ENCODE measurements around the gene ZNF335. TPM values are rescaled to one million over a fixed set of nuclear protein-coding genes. Genes with fewer than 3 reads are reported as not detected.

Gene ZNF335
- total RNA-seq, 6 donors from 2014 or later, result 17.4 to 41.9 (median 23.0) TPM

DNA sequence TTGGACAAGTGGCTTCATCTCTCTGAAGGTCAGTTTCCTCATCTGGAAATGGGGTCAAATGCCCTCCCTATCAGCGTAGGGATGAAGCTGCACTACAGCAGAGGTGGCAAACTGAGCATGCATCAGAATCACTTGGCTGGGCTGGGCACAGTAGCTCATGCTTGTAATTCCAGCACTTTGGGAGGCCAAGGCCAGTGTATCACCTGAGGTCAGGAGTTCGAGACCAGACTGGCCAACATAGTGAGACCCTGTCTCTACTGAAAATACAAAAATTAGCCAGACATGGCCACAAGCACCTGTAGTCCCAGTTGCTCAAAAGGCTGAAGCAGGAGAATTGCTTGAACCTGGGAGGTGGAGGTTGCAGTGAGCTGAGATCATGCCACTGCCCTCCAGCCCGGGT is 30.0 kb upstream of the ZNF335 start:
- DNase-seq (no peak), ATAC-seq (ENCODE audit: low FRiP score in 2 of 2) (no peak)
- 76 to 94% methylated on average over 2 of the region's 3 CpGs for WGBS, 2 donors
- Histone ChIP-seq H3K36me3 (no peaks in the 10 kb centered on the region), H3K9me3 (no peaks in the 10 kb centered on the region), H3K4me3 (no peak overlapping the region), H3K4me1 (peaks cover 13 to 28% (median 16%) of the 10 kb centered on the region in 4 donors), H3K27me3 (no peaks in the 10 kb centered on the region), H3K27ac (no peak overlapping the region)
- no peak for TF ChIP-seq CTCF (IDR thresholded peaks at IDR 0.05)
- TF ChIP-seq EP300 (IDR thresholded peaks at IDR 0.05), result no peak
- no peak for TF ChIP-seq POLR2A (IDR thresholded peaks at IDR 0.05)
- TF ChIP-seq POLR2AphosphoS5 (IDR thresholded peaks at IDR 0.05), result no peak

GRCh38 chr20:46001498-46001897 is 29.5 kb upstream of the ZNF335 start:
- ATAC-seq (ENCODE audit: low FRiP score in 2 of 2) (no peak), DNase-seq (no peak)
- Histone ChIP-seq H3K27ac (peak overlapping the region in 1 of 4 donors; percentile 18), H3K4me1 (peaks cover 13 to 28% (median 16%) of the 10 kb centered on the region in 4 donors), H3K36me3 (no peaks in the 10 kb centered on the region), H3K4me3 (no peak overlapping the region), H3K27me3 (no peaks in the 10 kb centered on the region), H3K9me3 (no peaks in the 10 kb centered on the region)
- TF ChIP-seq EP300 (IDR thresholded peaks at IDR 0.05) (no peak), POLR2A (IDR thresholded peaks at IDR 0.05) (no peak), POLR2AphosphoS5 (IDR thresholded peaks at IDR 0.05) (no peak), CTCF (IDR thresholded peaks at IDR 0.05) (no peak)
- WGBS, 2 donors, result 78 to 90% methylated on average over 5 of the region's 5 CpGs

DNA sequence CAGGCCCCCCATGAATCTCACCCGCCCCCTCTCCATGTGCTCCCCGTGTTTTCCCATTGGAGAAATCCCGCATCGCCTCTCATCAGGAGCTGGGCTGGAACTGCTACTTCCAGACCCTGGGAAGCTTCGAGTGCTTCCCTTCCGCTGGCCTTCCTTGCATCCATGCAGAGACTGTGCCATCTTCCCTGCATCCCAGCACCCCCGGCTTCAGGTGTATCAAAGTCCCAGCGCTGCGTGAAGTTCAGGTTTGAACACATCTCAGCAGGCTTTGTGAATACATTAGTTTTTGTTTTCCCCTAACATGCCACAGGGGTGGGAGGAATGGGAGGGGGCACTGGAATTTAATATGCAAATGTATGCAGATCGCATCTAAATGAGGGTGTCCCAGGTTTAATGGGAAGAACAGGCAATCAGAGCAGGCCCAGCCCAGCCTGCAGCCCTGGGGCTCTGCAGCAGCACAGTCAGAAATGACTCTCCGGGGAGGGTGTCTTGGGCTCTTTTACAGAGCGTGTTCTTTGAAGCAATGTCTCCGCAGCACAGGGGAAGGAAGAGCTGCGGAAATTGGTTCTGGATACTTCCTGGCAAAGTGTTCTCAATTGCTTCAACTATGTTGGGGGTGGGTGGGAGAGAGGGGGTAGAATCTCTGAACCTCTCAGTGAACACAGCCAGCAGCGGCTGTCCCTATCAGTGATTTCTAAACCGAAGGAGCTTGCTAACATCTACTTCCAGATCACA is 28.4 kb upstream of the ZNF335 start:
- ATAC-seq (ENCODE audit: low FRiP score in 2 of 2) (no peak), DNase-seq (no peak)
- Histone ChIP-seq H3K36me3 (no peaks in the 10 kb centered on the region), H3K27ac (peak overlapping the region in 1 of 4 donors; percentile 18), H3K4me3 (no peak overlapping the region), H3K4me1 (peaks cover 12 to 18% (median 15%) of the 10 kb centered on the region in 4 donors), H3K27me3 (no peaks in the 10 kb centered on the region), H3K9me3 (no peaks in the 10 kb centered on the region)
- WGBS, 2 donors, result 45 to 46% methylated on average over 16 of the region's 16 CpGs
- TF ChIP-seq POLR2AphosphoS5 (IDR thresholded peaks at IDR 0.05) (no peak), EP300 (IDR thresholded peaks at IDR 0.05) (no peak), CTCF (IDR thresholded peaks at IDR 0.05) (no peak), POLR2A (IDR thresholded peaks at IDR 0.05) (no peak)

DNA sequence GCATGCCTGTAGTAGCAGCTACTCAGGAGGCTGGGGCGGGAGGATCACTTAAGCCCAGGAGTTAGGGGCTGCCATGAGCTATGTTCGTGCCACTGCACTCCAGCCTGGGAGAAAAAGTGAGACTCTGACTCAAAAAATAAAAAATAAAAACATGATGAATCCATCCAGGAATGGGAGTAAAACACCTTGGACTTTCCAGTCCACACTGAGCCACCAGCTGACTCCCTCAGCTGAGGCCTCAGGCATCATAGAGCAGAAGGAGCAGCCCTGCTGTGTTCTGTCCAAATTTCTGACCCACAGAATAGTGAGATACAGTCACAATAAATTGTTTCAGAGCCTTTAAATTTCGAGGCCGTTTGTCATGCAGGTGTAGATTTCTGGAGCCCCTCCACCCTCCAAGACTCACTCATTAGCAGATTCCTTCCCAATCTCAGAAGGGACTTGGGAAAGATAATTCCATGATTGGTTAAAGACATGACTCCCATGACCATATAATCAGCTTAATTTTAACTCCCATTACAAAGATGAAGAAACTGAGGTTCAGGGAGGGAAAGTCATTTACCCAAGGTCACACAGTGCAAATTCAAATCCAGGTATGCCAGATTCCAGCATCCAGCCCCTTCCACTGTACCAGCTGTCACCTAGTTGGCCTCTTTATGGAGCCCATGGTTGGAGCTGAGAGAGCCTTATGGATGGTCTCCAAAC is 27.7 kb upstream of the ZNF335 start:
- peaks cover 8 to 15% (median 12%) of the 10 kb centered on the region in 4 donors for H3K4me1 ChIP-seq
- ATAC-seq (ENCODE audit: low FRiP score in 2 of 2) (no peak), DNase-seq (no peak)
- WGBS, 2 donors, result 82 to 90% methylated on average over 4 of the region's 4 CpGs
- no peaks in the 10 kb centered on the region for H3K9me3 ChIP-seq
- no peaks in the 10 kb centered on the region for H3K36me3 ChIP-seq
- peak overlapping the region in 1 of 4 donors; percentile 53 for H3K27ac ChIP-seq
- H3K27me3 ChIP-seq, result no peaks in the 10 kb centered on the region
- no peak for TF ChIP-seq POLR2AphosphoS5 (IDR thresholded peaks at IDR 0.05)
- no peak for TF ChIP-seq CTCF (IDR thresholded peaks at IDR 0.05)
- no peak for TF ChIP-seq EP300 (IDR thresholded peaks at IDR 0.05)
- no peak for TF ChIP-seq POLR2A (IDR thresholded peaks at IDR 0.05)
- H3K4me3 ChIP-seq, result no peak overlapping the region
